Ishikawa (cell line): ENCODE measurements around the gene TMF1.
A peak's percentile ranks its signal among the peaks of the same experiment; 100 is the strongest.

Experiments
- CEBPB ChIP-seq: IDR thresholded peaks from 2 replicates; pipeline ENCODE4 v1.6.1; 2012
- CREB1 ChIP-seq: IDR thresholded peaks from 2 replicates; pipeline ENCODE4 v1.6.1; 2012; ENCODE audit warnings: low read depth
- EGR1 ChIP-seq: IDR thresholded peaks from 2 replicates; pipeline ENCODE4 v1.6.1; 2012
- EP300 ChIP-seq: IDR thresholded peaks from 2 replicates; pipeline ENCODE4 v1.6.1; 2012; ENCODE audit warnings: borderline replicate concordance
- FOXM1 ChIP-seq: IDR thresholded peaks from 2 replicates; pipeline ENCODE4 v1.6.1; 2012; ENCODE audit warnings: low read depth, borderline replicate concordance
- NFIC ChIP-seq: IDR thresholded peaks from 2 replicates; pipeline ENCODE4 v1.6.1; 2012
- RAD21 ChIP-seq: IDR thresholded peaks from 2 replicates; pipeline ENCODE4 v1.6.1; 2012; ENCODE audit warnings: low read depth
- TAF1 ChIP-seq: IDR thresholded peaks from 2 replicates; pipeline ENCODE4 v1.6.1; 2012; ENCODE audit warnings: low read depth, mild to moderate bottlenecking
- TCF12 ChIP-seq: IDR thresholded peaks from 2 replicates; pipeline ENCODE4 v1.6.1; 2012; ENCODE audit warnings: low read depth
- TEAD4 ChIP-seq: IDR thresholded peaks from 2 replicates; pipeline ENCODE4 v1.6.1; 2012
- YY1 ChIP-seq: IDR thresholded peaks from 2 replicates; pipeline ENCODE4 v1.6.1; 2012; ENCODE audit warnings: low read depth
- ZBTB7A ChIP-seq: IDR thresholded peaks from 2 replicates; pipeline ENCODE4 v1.6.1; 2012; ENCODE audit warnings: low read depth
- TF ChIP-seq, protein P1 (sequence below): IDR thresholded peaks from 2 replicates; pipeline ENCODE4 v1.6.1; 2012
- TF ChIP-seq, protein P2 (sequence below): IDR thresholded peaks from 2 replicates; pipeline ENCODE4 v1.6.1; 2012
- TF ChIP-seq, protein P3 (sequence below): IDR thresholded peaks from 2 replicates; pipeline ENCODE4 v1.6.1; 2012; ENCODE audit warnings: low read depth, mild to moderate bottlenecking

TMF1 gene

DNA sequence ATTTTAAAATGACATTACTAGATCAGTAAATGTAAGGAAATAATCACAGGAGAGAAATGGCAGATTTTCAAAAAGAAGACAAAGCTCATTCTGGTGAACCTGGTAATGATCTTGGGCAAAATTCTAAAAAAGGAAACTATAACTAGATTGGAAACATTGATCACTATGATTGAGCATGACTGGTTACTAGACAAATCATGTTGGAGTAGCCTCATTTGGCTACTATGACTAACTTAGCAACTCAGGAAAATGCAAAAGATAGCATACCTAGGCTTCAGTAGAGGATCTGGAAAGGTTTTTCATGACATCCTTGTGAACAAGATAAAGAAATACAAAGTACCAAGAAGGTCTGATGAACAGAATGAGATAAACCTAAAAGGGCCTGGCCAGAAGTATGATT lies 7.6 kb upstream of the TMF1 start:
- TF ChIP-seq EP300 = no peak
- TF ChIP-seq YY1 = no peak
- no peak for TF ChIP-seq FOXM1
- TF ChIP-seq, protein P1, sequence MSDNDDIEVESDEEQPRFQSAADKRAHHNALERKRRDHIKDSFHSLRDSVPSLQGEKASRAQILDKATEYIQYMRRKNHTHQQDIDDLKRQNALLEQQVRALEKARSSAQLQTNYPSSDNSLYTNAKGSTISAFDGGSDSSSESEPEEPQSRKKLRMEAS = no peak
- TF ChIP-seq TAF1 = no peak
- TF ChIP-seq, protein P2, sequence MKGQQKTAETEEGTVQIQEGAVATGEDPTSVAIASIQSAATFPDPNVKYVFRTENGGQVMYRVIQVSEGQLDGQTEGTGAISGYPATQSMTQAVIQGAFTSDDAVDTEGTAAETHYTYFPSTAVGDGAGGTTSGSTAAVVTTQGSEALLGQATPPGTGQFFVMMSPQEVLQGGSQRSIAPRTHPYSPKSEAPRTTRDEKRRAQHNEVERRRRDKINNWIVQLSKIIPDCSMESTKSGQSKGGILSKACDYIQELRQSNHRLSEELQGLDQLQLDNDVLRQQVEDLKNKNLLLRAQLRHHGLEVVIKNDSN = no peak
- TF ChIP-seq RAD21 = no peak
- no peak for TF ChIP-seq ZBTB7A
- TF ChIP-seq, protein P3, sequence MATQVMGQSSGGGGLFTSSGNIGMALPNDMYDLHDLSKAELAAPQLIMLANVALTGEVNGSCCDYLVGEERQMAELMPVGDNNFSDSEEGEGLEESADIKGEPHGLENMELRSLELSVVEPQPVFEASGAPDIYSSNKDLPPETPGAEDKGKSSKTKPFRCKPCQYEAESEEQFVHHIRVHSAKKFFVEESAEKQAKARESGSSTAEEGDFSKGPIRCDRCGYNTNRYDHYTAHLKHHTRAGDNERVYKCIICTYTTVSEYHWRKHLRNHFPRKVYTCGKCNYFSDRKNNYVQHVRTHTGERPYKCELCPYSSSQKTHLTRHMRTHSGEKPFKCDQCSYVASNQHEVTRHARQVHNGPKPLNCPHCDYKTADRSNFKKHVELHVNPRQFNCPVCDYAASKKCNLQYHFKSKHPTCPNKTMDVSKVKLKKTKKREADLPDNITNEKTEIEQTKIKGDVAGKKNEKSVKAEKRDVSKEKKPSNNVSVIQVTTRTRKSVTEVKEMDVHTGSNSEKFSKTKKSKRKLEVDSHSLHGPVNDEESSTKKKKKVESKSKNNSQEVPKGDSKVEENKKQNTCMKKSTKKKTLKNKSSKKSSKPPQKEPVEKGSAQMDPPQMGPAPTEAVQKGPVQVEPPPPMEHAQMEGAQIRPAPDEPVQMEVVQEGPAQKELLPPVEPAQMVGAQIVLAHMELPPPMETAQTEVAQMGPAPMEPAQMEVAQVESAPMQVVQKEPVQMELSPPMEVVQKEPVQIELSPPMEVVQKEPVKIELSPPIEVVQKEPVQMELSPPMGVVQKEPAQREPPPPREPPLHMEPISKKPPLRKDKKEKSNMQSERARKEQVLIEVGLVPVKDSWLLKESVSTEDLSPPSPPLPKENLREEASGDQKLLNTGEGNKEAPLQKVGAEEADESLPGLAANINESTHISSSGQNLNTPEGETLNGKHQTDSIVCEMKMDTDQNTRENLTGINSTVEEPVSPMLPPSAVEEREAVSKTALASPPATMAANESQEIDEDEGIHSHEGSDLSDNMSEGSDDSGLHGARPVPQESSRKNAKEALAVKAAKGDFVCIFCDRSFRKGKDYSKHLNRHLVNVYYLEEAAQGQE = no peak
- no peak for TF ChIP-seq TCF12
- no peak for TF ChIP-seq NFIC
- TF ChIP-seq TEAD4 = no peak
- no peak for TF ChIP-seq EGR1
- TF ChIP-seq CEBPB = no peak
- no peak for TF ChIP-seq CREB1

DNA sequence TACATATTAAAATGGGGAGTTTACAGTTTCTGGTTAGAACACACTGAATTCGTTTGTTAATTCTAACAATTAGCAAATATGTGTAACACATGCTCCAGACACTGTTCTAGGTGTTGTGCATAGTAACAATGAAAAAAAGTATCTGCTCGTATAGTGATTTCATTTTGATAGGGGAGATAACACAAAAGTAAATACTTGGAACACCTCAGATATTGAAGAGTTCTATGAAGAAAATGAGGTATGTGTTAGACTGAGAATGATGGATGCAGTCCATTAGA lies 6.8 kb upstream of the TMF1 start:
- TF ChIP-seq RAD21 (no peak), CEBPB (no peak), NFIC (no peak), EP300 (no peak), TCF12 (no peak), CREB1 (no peak), TEAD4 (no peak), ZBTB7A (no peak)
- TF ChIP-seq, protein P2 = no peak
- TF ChIP-seq, protein P1 = no peak
- TF ChIP-seq, protein P3 = no peak

DNA sequence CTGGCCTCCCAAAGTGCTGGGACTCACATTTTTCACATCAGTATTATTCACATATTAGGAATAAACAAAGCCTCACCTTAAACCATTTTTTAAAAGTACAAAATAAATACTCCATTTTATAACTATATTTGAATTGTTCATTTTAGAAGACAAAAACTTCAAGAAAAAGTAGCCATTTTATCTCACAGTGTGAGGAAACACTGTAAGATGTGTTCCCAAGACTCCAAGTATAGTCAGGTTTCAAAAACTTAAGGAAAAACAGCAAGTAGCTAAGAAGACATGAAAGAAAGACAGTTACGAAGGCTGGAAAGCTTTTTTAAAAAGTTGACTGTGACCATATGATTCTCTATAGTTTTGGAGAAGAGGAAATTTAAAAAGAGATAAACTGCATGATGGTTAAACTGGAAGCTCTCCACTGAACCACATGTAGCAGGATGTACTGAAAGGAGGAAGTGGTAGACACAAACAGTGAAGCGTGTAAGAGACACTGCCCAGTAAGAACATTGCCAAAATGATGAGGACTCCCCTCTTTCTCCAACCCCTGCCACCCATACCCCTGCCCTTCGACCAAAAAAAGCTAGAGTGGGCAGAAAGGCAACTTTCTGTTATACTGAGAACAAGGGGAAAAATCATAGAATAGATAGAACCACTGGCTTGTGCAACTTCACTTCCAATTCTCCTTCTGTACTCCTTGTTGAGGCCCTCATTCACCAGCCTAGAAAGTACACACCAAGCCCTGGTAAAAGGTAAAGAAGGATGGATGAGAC lies 6.2 kb upstream of the TMF1 start:
- TF ChIP-seq YY1 = no peak
- TF ChIP-seq EGR1 = no peak
- no peak for TF ChIP-seq NFIC
- no peak for TF ChIP-seq TEAD4
- no peak for TF ChIP-seq TCF12
- TF ChIP-seq, protein P1 = no peak
- TF ChIP-seq CEBPB = no peak
- no peak for TF ChIP-seq CREB1
- TF ChIP-seq ZBTB7A = no peak
- TF ChIP-seq FOXM1 = no peak
- TF ChIP-seq RAD21 = no peak
- TF ChIP-seq EP300 = no peak
- TF ChIP-seq, protein P2 = no peak
- TF ChIP-seq, protein P3 = no peak
- TF ChIP-seq TAF1 = no peak

DNA sequence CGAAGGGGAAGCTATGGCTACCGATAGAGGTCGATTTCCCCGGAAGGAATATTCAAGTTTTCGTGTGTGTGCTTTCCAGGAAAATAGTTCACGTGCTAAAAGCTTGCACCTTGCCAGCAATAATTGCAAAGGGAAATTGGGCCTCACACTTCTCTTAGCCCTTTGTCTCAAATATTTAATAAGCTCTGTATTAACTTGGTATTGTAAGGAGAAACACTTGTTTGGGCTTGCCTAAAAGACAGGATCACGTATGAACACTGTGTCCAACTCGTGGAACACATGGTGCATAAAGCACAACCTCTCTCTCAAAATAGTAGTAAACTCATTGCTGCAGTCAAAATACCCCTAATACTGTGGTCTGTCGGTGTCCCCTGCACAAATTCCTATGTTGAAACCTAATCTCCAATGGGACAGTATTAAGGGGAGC lies 352 bp upstream of the TMF1 start:
- TF ChIP-seq TAF1 = no peak
- TF ChIP-seq, protein P1 = peak; percentile 23; the same call in 1 of the 2 replicates
